DND-41 (cell line): ENCODE data around the gene TRIM72.

Experiments used
- ATAC-seq: fragments of 200-7000 bp; cut with Tn5 transposase; 3 replicates; pipeline ENCODE4 v1.9.1; 2021; ENCODE audit warnings: low read depth; ENCODE audit not compliant: insufficient read depth
- DNase-seq: peaks from one replicate; pipeline ENCODE4 v3.0.0-alpha.2; 2020
- H2AFZ ChIP-seq: 2 replicates; pipeline ENCODE4 v1.6.0; 2012; ENCODE audit warnings: low read depth, low read length
- H3K27ac ChIP-seq: 2 replicates; pipeline ENCODE4 v1.5.1; 2012; ENCODE audit warnings: low read length, inconsistent platforms
- H3K27me3 ChIP-seq: fragments of 200-600 bp; sonication (generic); 2 replicates; pipeline ENCODE4 v1.6.0; 2012; ENCODE audit warnings: low read length, mild to moderate bottlenecking, inconsistent platforms; ENCODE audit not compliant: insufficient read depth, poor library complexity
- H3K36me3 ChIP-seq: 2 replicates; pipeline ENCODE4 v1.5.1; 2012; ENCODE audit warnings: low read length, inconsistent platforms; ENCODE audit not compliant: insufficient read depth
- H3K4me1 ChIP-seq: 2 replicates; pipeline ENCODE4 v1.5.1; 2012; ENCODE audit warnings: mild to moderate bottlenecking, low read length; ENCODE audit not compliant: insufficient read depth
- H3K4me2 ChIP-seq: 2 replicates; pipeline ENCODE4 v1.6.0; 2012; ENCODE audit warnings: mild to moderate bottlenecking, moderate library complexity, low read length, inconsistent platforms; ENCODE audit not compliant: insufficient read depth
- H3K4me3 ChIP-seq, 2 experiments: fragments of 200-600 bp in 1 of 2; shearing (Covaris generic) in 1 of 2; 2 replicates each; pipeline ENCODE4 v1.5.1; 2012 to 2016; ENCODE audit warnings: inconsistent platforms in 2 of 2, low read length in 2 of 2, mild to moderate bottlenecking in 2 of 2, low read depth in 1 of 2, moderate library complexity in 1 of 2
- H3K79me2 ChIP-seq: 2 replicates; pipeline ENCODE4 v1.6.0; 2012; ENCODE audit warnings: low read length, inconsistent platforms; ENCODE audit not compliant: insufficient read depth
- H3K9ac ChIP-seq: 2 replicates; pipeline ENCODE4 v1.6.0; 2012; ENCODE audit warnings: low read depth, mild to moderate bottlenecking, inconsistent platforms, low read length, moderate library complexity
- H3K9me3 ChIP-seq: 2 replicates; pipeline ENCODE4 v1.5.1; 2012; ENCODE audit warnings: low read length, moderate library complexity, mild to moderate bottlenecking, inconsistent platforms; ENCODE audit not compliant: insufficient read depth, severe bottlenecking
- H4K20me1 ChIP-seq: 2 replicates; pipeline ENCODE4 v1.6.0; 2012; ENCODE audit warnings: low read length; ENCODE audit not compliant: insufficient read depth
- CTCF ChIP-seq: IDR thresholded peaks from 2 replicates; pipeline ENCODE4 v1.5.1; 2012; ENCODE audit warnings: borderline replicate concordance, low read length, moderate library complexity, mild to moderate bottlenecking; ENCODE audit not compliant: poor library complexity, severe bottlenecking; ENCODE audit errors: extremely low read depth
- EZH2 ChIP-seq: IDR thresholded peaks from 3 replicates; pipeline ENCODE4 v1.6.1; 2012; ENCODE audit warnings: borderline replicate concordance, low read depth, mild to moderate bottlenecking, moderate library complexity, low read length, inconsistent platforms; ENCODE audit not compliant: severe bottlenecking

TRIM72 gene

GRCh38 chr16:31256466-31256865 is 42.5 kb downstream of the TRIM72 start:
- Histone ChIP-seq H3K36me3 (no peaks in the 10 kb centered on the region), H3K4me1 (no peaks in the 10 kb centered on the region), H3K9ac (no peak overlapping the region), H3K4me3 (no peak overlapping the region), H3K4me2 (no peak overlapping the region), H2AFZ (no peak overlapping the region), H3K9me3 (no peaks in the 10 kb centered on the region), H3K79me2 (no peaks in the 10 kb centered on the region), H4K20me1 (no peaks in the 10 kb centered on the region), H3K27me3 (peaks cover 7% of the 10 kb centered on the region), H3K27ac (no peak overlapping the region)
- ATAC-seq, result no peak
- no peak for DNase-seq
- TF ChIP-seq CTCF (no peak), EZH2 (no peak)

- Histone ChIP-seq H3K9ac (no peak overlapping the region), H3K4me3 (no peak overlapping the region), H4K20me1 (no peaks in the 10 kb centered on the region), H3K4me2 (no peak overlapping the region), H3K4me1 (no peaks in the 10 kb centered on the region), H3K9me3 (no peaks in the 10 kb centered on the region), H3K27ac (no peak overlapping the region), H2AFZ (no peak overlapping the region), H3K27me3 (peaks cover under 1% of the 10 kb centered on the region), H3K36me3 (no peaks in the 10 kb centered on the region), H3K79me2 (no peaks in the 10 kb centered on the region)
- DNase-seq, result no peak
- TF ChIP-seq EZH2 (no peak), CTCF (no peak)
- ATAC-seq, result no peak
Measured at GRCh38 chr16:31258366-31258765, 44.4 kb downstream of the TRIM72 start.

GRCh38 chr16:31260136-31260931 is 46.4 kb downstream of the TRIM72 start:
- no peaks in the 10 kb centered on the region for H3K27me3 ChIP-seq

More at GRCh38 chr16:31260136-31260931, 46.4 kb downstream of the TRIM72 start:
- Histone ChIP-seq H3K9me3 (no peaks in the 10 kb centered on the region), H4K20me1 (no peaks in the 10 kb centered on the region), H2AFZ (no peak overlapping the region), H3K79me2 (no peaks in the 10 kb centered on the region), H3K4me1 (no peaks in the 10 kb centered on the region), H3K36me3 (no peaks in the 10 kb centered on the region), H3K4me3 (no peak overlapping the region), H3K4me2 (no peak overlapping the region), H3K9ac (no peak overlapping the region), H3K27ac (no peak overlapping the region)
- no peak for TF ChIP-seq CTCF
- no peak for DNase-seq
- ATAC-seq, result no peak
